H9 (cell line): ENCODE measurements around the gene CCL20. TPM values are rescaled to one million over a fixed set of nuclear protein-coding genes. Genes with fewer than 3 reads are reported as not detected.

Experiments used
- DNase-seq: peaks from one replicate; pipeline ENCODE4 v3.0.0-alpha.2; 2017
- H2AFZ ChIP-seq: one replicate; pipeline ENCODE4 v1.6.1; 2013; ENCODE audit warnings: mild to moderate bottlenecking, low read length, control low read depth, moderate library complexity
- H2AK5ac ChIP-seq: 2 replicates; pipeline ENCODE4 v1.6.1; 2013; ENCODE audit warnings: low read length, control low read depth, mixed read lengths; ENCODE audit not compliant: insufficient read length
- H2BK120ac ChIP-seq: one replicate; pipeline ENCODE4 v1.6.1; 2013; ENCODE audit warnings: low read depth, mild to moderate bottlenecking, low read length, control low read depth, inconsistent platforms; ENCODE audit not compliant: poor library complexity, severe bottlenecking
- H2BK12ac ChIP-seq: 2 replicates; pipeline ENCODE4 v1.6.1; 2013; ENCODE audit warnings: low read length, control low read depth, mixed read lengths, low read depth; ENCODE audit not compliant: insufficient read length
- H2BK15ac ChIP-seq: 2 replicates; pipeline ENCODE4 v1.6.1; 2013; ENCODE audit warnings: low read depth, low read length, control low read depth
- H2BK20ac ChIP-seq: one replicate; pipeline ENCODE4 v1.6.1; 2013; ENCODE audit warnings: low read depth, mild to moderate bottlenecking, low read length, control low read depth, inconsistent platforms; ENCODE audit not compliant: poor library complexity, severe bottlenecking
- H2BK5ac ChIP-seq: 2 replicates; pipeline ENCODE4 v1.6.1; 2013; ENCODE audit warnings: low read length, control low read depth, mixed read lengths; ENCODE audit not compliant: insufficient read length
- H3K14ac ChIP-seq: 2 replicates; pipeline ENCODE4 v1.6.1; 2013; ENCODE audit warnings: low read length, control low read depth; ENCODE audit not compliant: insufficient read depth
- H3K18ac ChIP-seq: 2 replicates; pipeline ENCODE4 v1.6.1; 2013; ENCODE audit warnings: low read depth, mild to moderate bottlenecking, mixed read lengths, low read length, control low read depth; ENCODE audit not compliant: insufficient read length
- H3K23ac ChIP-seq: 2 replicates; pipeline ENCODE4 v1.6.1; 2013; ENCODE audit warnings: low read length, control low read depth, mixed read lengths, low read depth; ENCODE audit not compliant: insufficient read length
- H3K23me2 ChIP-seq: 2 replicates; pipeline ENCODE4 v1.6.1; 2013; ENCODE audit warnings: low read depth, mild to moderate bottlenecking, mixed read lengths, low read length, control low read depth; ENCODE audit not compliant: insufficient read length, poor library complexity, severe bottlenecking
- H3K27ac ChIP-seq: 2 replicates; pipeline ENCODE4 v1.5.1; 2013; ENCODE audit warnings: low read length, control low read depth, mixed read lengths, low read depth; ENCODE audit not compliant: insufficient read length
- H3K27me3 ChIP-seq: 2 replicates; pipeline ENCODE4 v1.6.1; 2013; ENCODE audit warnings: low read length, control low read depth, inconsistent platforms; ENCODE audit not compliant: insufficient read depth
- H3K4ac ChIP-seq: 2 replicates; pipeline ENCODE4 v1.6.1; 2013; ENCODE audit warnings: low read depth, mild to moderate bottlenecking, control low read depth, inconsistent platforms, low read length, moderate library complexity
- H3K4me1 ChIP-seq: 2 replicates; pipeline ENCODE4 v1.6.1; 2013; ENCODE audit warnings: low read length, control low read depth, inconsistent platforms; ENCODE audit not compliant: insufficient read depth
- H3K4me2 ChIP-seq: 2 replicates; pipeline ENCODE4 v1.6.1; 2013; ENCODE audit warnings: low read length, control low read depth, mixed read lengths; ENCODE audit not compliant: insufficient read length, insufficient read depth
- H3K56ac ChIP-seq: 2 replicates; pipeline ENCODE4 v1.6.1; 2013; ENCODE audit warnings: low read depth, mild to moderate bottlenecking, mixed read lengths, low read length, control low read depth; ENCODE audit not compliant: insufficient read length
- H3K79me1 ChIP-seq: 2 replicates; pipeline ENCODE4 v1.6.1; 2013; ENCODE audit warnings: low read depth, mild to moderate bottlenecking, moderate library complexity, low read length, control low read depth, inconsistent platforms; ENCODE audit not compliant: insufficient read depth, poor library complexity, severe bottlenecking
- H3K79me2 ChIP-seq: 2 replicates; pipeline ENCODE4 v1.6.1; 2013; ENCODE audit warnings: low read length, control low read depth, inconsistent platforms; ENCODE audit not compliant: insufficient read depth
- H3K9ac ChIP-seq: 2 replicates; pipeline ENCODE4 v1.6.1; 2013; ENCODE audit warnings: low read length, control low read depth, mixed read lengths; ENCODE audit not compliant: insufficient read length; ENCODE audit errors: extremely low read depth
- H3K9me3 ChIP-seq: one replicate; pipeline ENCODE4 v1.6.1; 2013; ENCODE audit warnings: low read depth, low read length, inconsistent platforms; ENCODE audit not compliant: control insufficient read depth
- H3T11ph ChIP-seq: one replicate; pipeline ENCODE4 v1.6.1; 2013; ENCODE audit warnings: mild to moderate bottlenecking, low read length, control low read depth, inconsistent platforms
- H4K20me1 ChIP-seq: one replicate; pipeline ENCODE4 v1.6.1; 2013; ENCODE audit not compliant: control insufficient read depth, insufficient read length, insufficient read depth
- H4K5ac ChIP-seq: 2 replicates; pipeline ENCODE4 v1.6.1; 2013; ENCODE audit warnings: low read depth, mild to moderate bottlenecking, mixed read lengths, low read length, control low read depth; ENCODE audit not compliant: insufficient read length
- H4K8ac ChIP-seq: replicated peaks from 2 replicates; pipeline ENCODE4 v1.6.1; 2013; ENCODE audit warnings: low read length, control low read depth, mixed read lengths, low read depth; ENCODE audit not compliant: insufficient read length
- H4K91ac ChIP-seq: 2 replicates; pipeline ENCODE4 v1.6.1; 2013; ENCODE audit warnings: low read depth, mild to moderate bottlenecking, moderate library complexity, mixed read lengths, low read length, control low read depth; ENCODE audit not compliant: insufficient read length
- H3K27ac Mint-ChIP-seq, 3 experiments: 2 replicates in 2 of 3; 3 replicates in 1 of 3; pipeline ENCODE4 v1.8.0; 2020 to 2021; ENCODE audit warnings: mixed read lengths in 3 of 3, mild to moderate bottlenecking in 1 of 3, moderate library complexity in 1 of 3
- H3K27me3 Mint-ChIP-seq: 2 replicates; pipeline ENCODE4 v1.8.0; 2021; ENCODE audit warnings: low read depth, mild to moderate bottlenecking, moderate library complexity, mixed read lengths
- H3K36me3 Mint-ChIP-seq, 3 experiments: 2 replicates in 2 of 3; 3 replicates in 1 of 3; pipeline ENCODE4 v1.8.0; 2020 to 2021; ENCODE audit warnings: low read depth in 3 of 3, mixed read lengths in 3 of 3; ENCODE audit not compliant: insufficient read depth in 1 of 3
- H3K4me1 Mint-ChIP-seq, 2 experiments: 2 replicates each; pipeline ENCODE4 v1.8.0; 2020; ENCODE audit warnings: mixed read lengths in 2 of 2
- H3K4me3 Mint-ChIP-seq, 2 experiments: 2 replicates in 1 of 2; 3 replicates in 1 of 2; pipeline ENCODE4 v1.8.0; 2020 to 2021; ENCODE audit warnings: mild to moderate bottlenecking in 2 of 2, mixed read lengths in 2 of 2, moderate library complexity in 1 of 2
- H3K9me3 Mint-ChIP-seq, 2 experiments: 2 replicates in 1 of 2; 3 replicates in 1 of 2; pipeline ENCODE4 v1.8.0; 2020; ENCODE audit warnings: mild to moderate bottlenecking in 2 of 2, mixed read lengths in 2 of 2, moderate library complexity in 1 of 2
- WGBS: extraction: QIAGEN DNeasy Blood & Tissue Kit; methylation state at CpG from one replicate; pipeline ENCODE4 v1.1.7; 2013; ENCODE audit warnings: missing lambda C conversion rate, low lambda C conversion rate, mixed read lengths; ENCODE audit not compliant: insufficient read length; ENCODE audit errors: extremely low coverage; 5-methylcytosine and 5-hydroxymethylcytosine counted together
- total RNA-seq: library from RNA; stranded (reverse); gene quantifications from 2 replicates; pipeline ENCODE4 v1.2.1, GENCODE V29; 2021
- TF ChIP-seq, protein P1 (sequence below): fragments of 200-600 bp; sonication (generic); conservative IDR thresholded peaks from 3 replicates; pipeline ENCODE4 v1.8.0; 2021; ENCODE audit warnings: antibody characterized with exemption, mild to moderate bottlenecking

Gene CCL20
- total RNA-seq, 1 experiment from 2014 or later: not detected

DNA sequence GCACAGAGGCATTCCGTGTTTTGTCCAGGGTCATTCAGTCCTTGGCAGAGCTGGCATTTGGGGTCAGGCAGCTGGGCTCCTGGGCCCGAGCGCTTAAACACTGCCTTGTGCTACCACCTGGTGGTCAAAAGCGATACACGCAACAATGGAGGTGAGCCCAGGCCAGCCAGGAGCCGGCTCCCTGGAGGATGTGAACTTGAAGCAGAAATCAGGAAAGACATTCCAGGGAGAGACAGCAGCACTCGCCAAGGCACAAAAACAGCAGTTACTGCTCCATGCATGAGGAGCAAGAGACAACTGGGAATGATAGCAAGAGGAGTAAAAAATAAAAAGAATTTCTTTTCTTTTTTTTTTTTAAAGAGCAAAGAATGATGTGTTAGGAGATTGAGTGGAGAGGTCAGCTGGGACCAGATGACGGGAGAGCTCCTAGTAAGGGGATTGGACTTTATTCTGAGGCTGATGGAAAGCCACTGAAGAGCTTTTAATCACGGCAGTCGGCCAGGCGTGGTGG, 47.2 kb upstream of the CCL20 start:
- no peak overlapping the region for H3K56ac ChIP-seq
- no peak overlapping the region for H3K14ac ChIP-seq
- H3K4me3 Mint-ChIP-seq: no peak overlapping the region
- no peak overlapping the region for H3K23ac ChIP-seq
- no peak overlapping the region for H2BK20ac ChIP-seq
- peak; percentile 85 for DNase-seq
- no peaks in the 10 kb centered on the region for H3K9me3 ChIP-seq
- no peaks in the 10 kb centered on the region for H3K27me3 Mint-ChIP-seq
- no peak overlapping the region for H4K5ac ChIP-seq
- no peak overlapping the region for H3K4ac ChIP-seq
- no peak overlapping the region for H3K4me2 ChIP-seq
- no peak overlapping the region for H2AK5ac ChIP-seq
- no peak overlapping the region for H3K18ac ChIP-seq
- H3K9ac ChIP-seq: no peak overlapping the region
- no peaks in the 10 kb centered on the region for H3K9me3 Mint-ChIP-seq
- no peaks in the 10 kb centered on the region for H3K27me3 ChIP-seq
- no peaks in the 10 kb centered on the region; a peak in 1 of 7 replicates for H3K36me3 Mint-ChIP-seq
- H3T11ph ChIP-seq: no peak overlapping the region
- no peak overlapping the region for H2BK5ac ChIP-seq
- no peaks in the 10 kb centered on the region for H3K23me2 ChIP-seq
- H3K4me1 ChIP-seq: no peaks in the 10 kb centered on the region
- H3K27ac Mint-ChIP-seq: no peak overlapping the region
- no peaks in the 10 kb centered on the region for H3K79me1 ChIP-seq
- no peaks in the 10 kb centered on the region for H3K79me2 ChIP-seq
- H3K27ac ChIP-seq: no peak overlapping the region
- no CpG with 5 or more reads among the region's 11 CpGs for WGBS
- no peak overlapping the region for H4K8ac ChIP-seq
- TF ChIP-seq, protein P1, sequence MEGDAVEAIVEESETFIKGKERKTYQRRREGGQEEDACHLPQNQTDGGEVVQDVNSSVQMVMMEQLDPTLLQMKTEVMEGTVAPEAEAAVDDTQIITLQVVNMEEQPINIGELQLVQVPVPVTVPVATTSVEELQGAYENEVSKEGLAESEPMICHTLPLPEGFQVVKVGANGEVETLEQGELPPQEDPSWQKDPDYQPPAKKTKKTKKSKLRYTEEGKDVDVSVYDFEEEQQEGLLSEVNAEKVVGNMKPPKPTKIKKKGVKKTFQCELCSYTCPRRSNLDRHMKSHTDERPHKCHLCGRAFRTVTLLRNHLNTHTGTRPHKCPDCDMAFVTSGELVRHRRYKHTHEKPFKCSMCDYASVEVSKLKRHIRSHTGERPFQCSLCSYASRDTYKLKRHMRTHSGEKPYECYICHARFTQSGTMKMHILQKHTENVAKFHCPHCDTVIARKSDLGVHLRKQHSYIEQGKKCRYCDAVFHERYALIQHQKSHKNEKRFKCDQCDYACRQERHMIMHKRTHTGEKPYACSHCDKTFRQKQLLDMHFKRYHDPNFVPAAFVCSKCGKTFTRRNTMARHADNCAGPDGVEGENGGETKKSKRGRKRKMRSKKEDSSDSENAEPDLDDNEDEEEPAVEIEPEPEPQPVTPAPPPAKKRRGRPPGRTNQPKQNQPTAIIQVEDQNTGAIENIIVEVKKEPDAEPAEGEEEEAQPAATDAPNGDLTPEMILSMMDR: peak; percentile 93
- H2BK15ac ChIP-seq: no peak overlapping the region
- H2BK12ac ChIP-seq: no peak overlapping the region
- no peaks in the 10 kb centered on the region for H4K20me1 ChIP-seq
- no peak overlapping the region for H4K91ac ChIP-seq
- H3K4me1 Mint-ChIP-seq: peaks cover 3 to 5% of the 10 kb centered on the region in 2 experiments; a peak in 3 of 4 replicates
- H2BK120ac ChIP-seq: no peak overlapping the region
- H2AFZ ChIP-seq: no peak overlapping the region
